ENCODE data around the gene IZUMO1R. TPM values are rescaled to one million over a fixed set of nuclear protein-coding genes. Genes with fewer than 3 reads are reported as not detected.
"Not testable (repeated sequence)": the region's sequence is repeated elsewhere in the genome, so short reads cannot be mapped to it uniquely, and the experiment has no call there.

The IZUMO1R gene
- total RNA-seq, 1 experiment from 2014 or later = not detected

DNA sequence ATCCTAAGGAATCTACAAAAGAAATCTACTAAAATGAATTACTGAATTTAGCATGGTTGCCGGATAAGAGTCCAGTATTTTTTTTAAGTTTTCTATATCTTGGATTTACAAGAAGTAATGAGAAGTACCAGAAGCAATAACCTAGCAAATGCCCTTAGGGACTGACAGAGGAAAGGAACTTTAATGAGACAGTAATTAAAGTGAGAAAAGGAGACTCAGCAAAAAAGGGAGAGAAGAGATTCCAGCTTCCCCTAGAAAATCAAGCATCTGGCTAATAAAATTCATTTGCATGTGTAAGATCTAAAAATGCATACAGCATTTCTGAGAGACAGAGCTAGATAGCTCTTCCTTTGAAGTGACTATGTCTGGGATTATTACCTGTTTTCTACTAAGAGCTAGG, 39.1 kb downstream of the IZUMO1R start:
- intact Hi-C loops (cut with micrococcal nuclease; ENCODE audit: unreplicated experiment) (no loop called here), in situ Hi-C loops (cut with HindIII; ENCODE audit: low pct_unique_long_range_greater_than_20kb, low sequenced_read_pairs) (no loop called here)
- H3K4me3 ChIP-seq (ENCODE audit: low read depth in 2 of 2, low read length in 2 of 2) = no peak overlapping the region
- TF ChIP-seq SIN3A (IDR thresholded peaks at IDR 0.05; ENCODE audit: borderline replicate concordance, insufficient read depth, low read depth, low read length) (no peak), POLR2AphosphoS5 (IDR thresholded peaks at IDR 0.05; ENCODE audit: low read depth, low read length) (no peak), TCF7L2 (IDR thresholded peaks at IDR 0.05; ENCODE audit: low read depth, low read length) (no peak)
- TF ChIP-seq, protein P1, sequence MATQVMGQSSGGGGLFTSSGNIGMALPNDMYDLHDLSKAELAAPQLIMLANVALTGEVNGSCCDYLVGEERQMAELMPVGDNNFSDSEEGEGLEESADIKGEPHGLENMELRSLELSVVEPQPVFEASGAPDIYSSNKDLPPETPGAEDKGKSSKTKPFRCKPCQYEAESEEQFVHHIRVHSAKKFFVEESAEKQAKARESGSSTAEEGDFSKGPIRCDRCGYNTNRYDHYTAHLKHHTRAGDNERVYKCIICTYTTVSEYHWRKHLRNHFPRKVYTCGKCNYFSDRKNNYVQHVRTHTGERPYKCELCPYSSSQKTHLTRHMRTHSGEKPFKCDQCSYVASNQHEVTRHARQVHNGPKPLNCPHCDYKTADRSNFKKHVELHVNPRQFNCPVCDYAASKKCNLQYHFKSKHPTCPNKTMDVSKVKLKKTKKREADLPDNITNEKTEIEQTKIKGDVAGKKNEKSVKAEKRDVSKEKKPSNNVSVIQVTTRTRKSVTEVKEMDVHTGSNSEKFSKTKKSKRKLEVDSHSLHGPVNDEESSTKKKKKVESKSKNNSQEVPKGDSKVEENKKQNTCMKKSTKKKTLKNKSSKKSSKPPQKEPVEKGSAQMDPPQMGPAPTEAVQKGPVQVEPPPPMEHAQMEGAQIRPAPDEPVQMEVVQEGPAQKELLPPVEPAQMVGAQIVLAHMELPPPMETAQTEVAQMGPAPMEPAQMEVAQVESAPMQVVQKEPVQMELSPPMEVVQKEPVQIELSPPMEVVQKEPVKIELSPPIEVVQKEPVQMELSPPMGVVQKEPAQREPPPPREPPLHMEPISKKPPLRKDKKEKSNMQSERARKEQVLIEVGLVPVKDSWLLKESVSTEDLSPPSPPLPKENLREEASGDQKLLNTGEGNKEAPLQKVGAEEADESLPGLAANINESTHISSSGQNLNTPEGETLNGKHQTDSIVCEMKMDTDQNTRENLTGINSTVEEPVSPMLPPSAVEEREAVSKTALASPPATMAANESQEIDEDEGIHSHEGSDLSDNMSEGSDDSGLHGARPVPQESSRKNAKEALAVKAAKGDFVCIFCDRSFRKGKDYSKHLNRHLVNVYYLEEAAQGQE (IDR thresholded peaks at IDR 0.05; ENCODE audit: insufficient read depth in 1 of 2, low read depth in 2 of 2, low read length in 1 of 2) = no peak
- TF ChIP-seq, protein P2, sequence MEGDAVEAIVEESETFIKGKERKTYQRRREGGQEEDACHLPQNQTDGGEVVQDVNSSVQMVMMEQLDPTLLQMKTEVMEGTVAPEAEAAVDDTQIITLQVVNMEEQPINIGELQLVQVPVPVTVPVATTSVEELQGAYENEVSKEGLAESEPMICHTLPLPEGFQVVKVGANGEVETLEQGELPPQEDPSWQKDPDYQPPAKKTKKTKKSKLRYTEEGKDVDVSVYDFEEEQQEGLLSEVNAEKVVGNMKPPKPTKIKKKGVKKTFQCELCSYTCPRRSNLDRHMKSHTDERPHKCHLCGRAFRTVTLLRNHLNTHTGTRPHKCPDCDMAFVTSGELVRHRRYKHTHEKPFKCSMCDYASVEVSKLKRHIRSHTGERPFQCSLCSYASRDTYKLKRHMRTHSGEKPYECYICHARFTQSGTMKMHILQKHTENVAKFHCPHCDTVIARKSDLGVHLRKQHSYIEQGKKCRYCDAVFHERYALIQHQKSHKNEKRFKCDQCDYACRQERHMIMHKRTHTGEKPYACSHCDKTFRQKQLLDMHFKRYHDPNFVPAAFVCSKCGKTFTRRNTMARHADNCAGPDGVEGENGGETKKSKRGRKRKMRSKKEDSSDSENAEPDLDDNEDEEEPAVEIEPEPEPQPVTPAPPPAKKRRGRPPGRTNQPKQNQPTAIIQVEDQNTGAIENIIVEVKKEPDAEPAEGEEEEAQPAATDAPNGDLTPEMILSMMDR (IDR thresholded peaks at IDR 0.05) = no peak
- no TSS peak for BruUV-seq (replicated peaks)
- ChIA-PET POLR2A (no interaction called here), CTCF (no interaction called here)
- no peaks in the 10 kb centered on the region for H3K4me1 ChIP-seq (ENCODE audit: control insufficient read depth, insufficient read depth, low read length)
- no peaks in the 10 kb centered on the region for H3K36me3 ChIP-seq (ENCODE audit: control insufficient read depth, insufficient read depth, low read length)
- H3K9me3 ChIP-seq (ENCODE audit: control insufficient read depth, insufficient read depth, low read depth, low read length) = no peaks in the 10 kb centered on the region
- DNase-seq (ENCODE audit: low read depth, low spot score) (no peak), ATAC-seq (no peak)
- H3K27ac ChIP-seq (ENCODE audit: low read length) = no peak overlapping the region
- H3K27me3 ChIP-seq (ENCODE audit: control insufficient read depth, insufficient read depth, low read length) = no peaks in the 10 kb centered on the region

DNA sequence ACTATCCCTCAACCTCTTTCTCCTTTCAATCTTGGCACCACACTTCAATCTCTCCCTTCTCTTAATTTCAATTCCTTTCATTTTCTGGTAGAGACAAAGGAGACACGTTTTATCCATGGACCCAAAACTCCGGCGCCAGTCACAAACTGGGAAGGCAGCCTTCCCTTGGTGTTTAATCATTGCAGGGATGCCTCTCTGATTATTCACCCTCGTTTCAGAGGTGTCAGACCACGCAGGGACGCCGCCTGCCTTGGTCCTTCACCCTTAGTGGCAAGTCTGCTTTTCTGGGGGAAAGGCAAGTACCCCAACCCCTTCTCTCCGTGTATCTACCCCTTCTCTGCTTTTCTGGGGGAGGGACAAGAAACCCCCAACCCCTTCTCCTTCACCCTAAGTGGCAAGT, 41.9 kb downstream of the IZUMO1R start:
- in situ Hi-C loops (cut with HindIII; ENCODE audit: low pct_unique_long_range_greater_than_20kb, low sequenced_read_pairs); CTCF ChIA-PET; H3K36me3 ChIP-seq (ENCODE audit: control insufficient read depth, insufficient read depth, low read length); H3K4me3 ChIP-seq (ENCODE audit: low read depth in 2 of 2, low read length in 2 of 2); H3K27me3 ChIP-seq (ENCODE audit: control insufficient read depth, insufficient read depth, low read length); intact Hi-C loops (cut with micrococcal nuclease; ENCODE audit: unreplicated experiment); DNase-seq (ENCODE audit: low read depth, low spot score); H3K4me1 ChIP-seq (ENCODE audit: control insufficient read depth, insufficient read depth, low read length); H3K9me3 ChIP-seq (ENCODE audit: control insufficient read depth, insufficient read depth, low read depth, low read length); POLR2A ChIA-PET; BruUV-seq (replicated peaks); ATAC-seq; H3K27ac ChIP-seq (ENCODE audit: low read length): not testable (repeated sequence)

DNA sequence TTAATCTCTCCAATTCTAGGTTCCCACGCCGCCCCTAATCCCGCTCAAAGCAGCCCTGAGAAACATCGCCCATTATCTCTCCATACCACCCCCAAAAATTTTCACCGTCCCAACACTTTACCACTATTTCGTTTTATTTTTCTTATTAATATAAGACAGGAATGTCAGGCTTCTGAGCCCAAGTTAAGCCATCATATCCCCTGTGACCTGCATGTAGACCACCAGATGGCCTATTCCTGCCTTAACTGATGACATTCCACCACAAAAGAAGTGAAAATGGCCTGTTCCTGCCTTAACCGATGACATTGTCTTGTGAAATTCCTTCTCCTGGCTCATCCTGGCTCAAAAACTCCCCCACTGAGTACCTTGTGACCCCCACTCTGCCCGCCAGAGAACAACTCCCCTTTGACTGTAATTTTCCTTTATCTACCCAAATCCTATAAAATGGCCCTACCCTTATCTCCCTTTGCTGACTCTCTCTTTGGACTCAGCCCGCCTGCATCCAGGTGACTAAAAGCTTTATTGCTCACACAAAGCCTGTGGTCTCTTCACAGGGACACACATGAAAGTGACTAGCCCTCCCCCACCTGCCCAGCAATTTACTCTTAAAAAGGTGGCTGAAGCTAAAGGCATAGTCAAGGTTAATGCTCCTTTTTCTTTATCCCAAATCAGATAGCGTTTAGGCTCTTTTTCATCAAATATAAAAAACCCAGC, 46.6 kb downstream of the IZUMO1R start:
- intact Hi-C loops (cut with micrococcal nuclease; ENCODE audit: unreplicated experiment) = not testable (repeated sequence)

More for the DNA sequence above, 46.6 kb downstream of the IZUMO1R start:
- DNase-seq (ENCODE audit: low read depth, low spot score); H3K9me3 ChIP-seq (ENCODE audit: control insufficient read depth, insufficient read depth, low read depth, low read length); ATAC-seq; H3K4me3 ChIP-seq (ENCODE audit: low read depth in 2 of 2, low read length in 2 of 2); BruUV-seq (replicated peaks); H3K36me3 ChIP-seq (ENCODE audit: control insufficient read depth, insufficient read depth, low read length); in situ Hi-C loops (cut with HindIII; ENCODE audit: low pct_unique_long_range_greater_than_20kb, low sequenced_read_pairs); H3K27ac ChIP-seq (ENCODE audit: low read length); POLR2A ChIA-PET; H3K4me1 ChIP-seq (ENCODE audit: control insufficient read depth, insufficient read depth, low read length); CTCF ChIA-PET; H3K27me3 ChIP-seq (ENCODE audit: control insufficient read depth, insufficient read depth, low read length): not testable (repeated sequence)

Other genes with a start within 250 kb of the IZUMO1R start
- gene PANX1, start 175.7 kb upstream of the IZUMO1R start, total RNA-seq (2021; ENCODE audit: unreplicated experiment) = 59.3 TPM
- gene GPR83, start 96.8 kb downstream of the IZUMO1R start, total RNA-seq (2021; ENCODE audit: unreplicated experiment) = 0.05 TPM
- gene MRE11, start 189.3 kb downstream of the IZUMO1R start, total RNA-seq (2021; ENCODE audit: unreplicated experiment) = 35.0 TPM
- gene ANKRD49, start 189.4 kb downstream of the IZUMO1R start, total RNA-seq (2021; ENCODE audit: unreplicated experiment) = 15.4 TPM
- not detected for gene C11orf97, start 207.9 kb downstream of the IZUMO1R start, total RNA-seq (2021; ENCODE audit: unreplicated experiment)
- gene FUT4, start 239.3 kb downstream of the IZUMO1R start, total RNA-seq (2021; ENCODE audit: unreplicated experiment) = 11.2 TPM

All from Panc1 (cell line).